HPDE6-E6E7 (cell line): ENCODE measurements around the gene DLGAP3.
"Not testable (repeated sequence)": the region's sequence is repeated elsewhere in the genome, so short reads cannot be mapped to it uniquely, and the experiment has no call there.

Source experiments
- DNase-seq: peaks from one replicate; pipeline ENCODE4 v3.0.0; 2011; ENCODE audit warnings: missing footprints; ENCODE audit errors: extremely low spot score

The DLGAP3 gene, protein sequence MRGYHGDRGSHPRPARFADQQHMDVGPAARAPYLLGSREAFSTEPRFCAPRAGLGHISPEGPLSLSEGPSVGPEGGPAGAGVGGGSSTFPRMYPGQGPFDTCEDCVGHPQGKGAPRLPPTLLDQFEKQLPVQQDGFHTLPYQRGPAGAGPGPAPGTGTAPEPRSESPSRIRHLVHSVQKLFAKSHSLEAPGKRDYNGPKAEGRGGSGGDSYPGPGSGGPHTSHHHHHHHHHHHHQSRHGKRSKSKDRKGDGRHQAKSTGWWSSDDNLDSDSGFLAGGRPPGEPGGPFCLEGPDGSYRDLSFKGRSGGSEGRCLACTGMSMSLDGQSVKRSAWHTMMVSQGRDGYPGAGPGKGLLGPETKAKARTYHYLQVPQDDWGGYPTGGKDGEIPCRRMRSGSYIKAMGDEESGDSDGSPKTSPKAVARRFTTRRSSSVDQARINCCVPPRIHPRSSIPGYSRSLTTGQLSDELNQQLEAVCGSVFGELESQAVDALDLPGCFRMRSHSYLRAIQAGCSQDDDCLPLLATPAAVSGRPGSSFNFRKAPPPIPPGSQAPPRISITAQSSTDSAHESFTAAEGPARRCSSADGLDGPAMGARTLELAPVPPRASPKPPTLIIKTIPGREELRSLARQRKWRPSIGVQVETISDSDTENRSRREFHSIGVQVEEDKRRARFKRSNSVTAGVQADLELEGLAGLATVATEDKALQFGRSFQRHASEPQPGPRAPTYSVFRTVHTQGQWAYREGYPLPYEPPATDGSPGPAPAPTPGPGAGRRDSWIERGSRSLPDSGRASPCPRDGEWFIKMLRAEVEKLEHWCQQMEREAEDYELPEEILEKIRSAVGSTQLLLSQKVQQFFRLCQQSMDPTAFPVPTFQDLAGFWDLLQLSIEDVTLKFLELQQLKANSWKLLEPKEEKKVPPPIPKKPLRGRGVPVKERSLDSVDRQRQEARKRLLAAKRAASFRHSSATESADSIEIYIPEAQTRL

DNA sequence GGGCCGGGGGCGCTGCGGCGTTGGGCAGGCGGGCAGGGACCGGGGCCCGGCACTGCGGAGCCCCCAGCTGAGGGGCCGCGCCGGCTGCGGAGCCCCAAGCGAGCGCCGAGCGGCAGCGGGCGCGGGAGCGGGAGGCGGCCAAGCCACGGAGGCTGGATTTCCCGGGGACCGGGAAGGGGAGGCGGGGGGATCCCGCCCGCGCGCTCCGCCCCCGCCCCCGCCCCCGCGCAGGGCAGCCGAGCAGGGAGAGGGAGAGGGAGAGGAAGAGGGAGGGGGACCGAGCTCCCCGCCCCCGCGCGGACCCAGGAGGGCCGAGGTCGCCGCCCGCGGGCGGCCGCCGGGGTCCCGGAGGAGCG lies at the start of gene DLGAP3:
Gene DLGAP3 (minus strand): TSS at position 154 of the 356 bp plus-strand sequence. CDS start 24,267 bp downstream, outside the sequence.
- no peak for DNase-seq

DNA sequence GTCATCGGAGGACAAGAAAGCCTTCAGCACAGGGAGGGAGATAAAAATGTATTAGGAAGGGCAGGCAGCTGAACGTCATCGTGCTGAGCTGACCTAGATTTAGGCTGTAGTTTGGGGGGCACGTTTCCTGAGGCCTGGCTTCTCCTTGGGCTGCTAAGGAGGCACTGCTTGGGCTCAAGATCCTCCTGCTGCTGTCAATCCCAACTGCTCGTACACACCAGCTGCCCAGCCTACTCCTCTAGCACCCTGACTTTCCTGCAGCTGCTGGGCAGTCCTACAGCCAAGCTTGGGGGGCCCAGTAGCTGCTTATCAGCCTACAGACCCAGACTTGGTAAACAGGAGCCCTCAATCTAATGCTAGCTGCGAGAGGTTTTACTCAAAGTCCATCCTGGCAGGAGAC lies 49.5 kb upstream of the DLGAP3 start:
- DNase-seq = no peak

DNA sequence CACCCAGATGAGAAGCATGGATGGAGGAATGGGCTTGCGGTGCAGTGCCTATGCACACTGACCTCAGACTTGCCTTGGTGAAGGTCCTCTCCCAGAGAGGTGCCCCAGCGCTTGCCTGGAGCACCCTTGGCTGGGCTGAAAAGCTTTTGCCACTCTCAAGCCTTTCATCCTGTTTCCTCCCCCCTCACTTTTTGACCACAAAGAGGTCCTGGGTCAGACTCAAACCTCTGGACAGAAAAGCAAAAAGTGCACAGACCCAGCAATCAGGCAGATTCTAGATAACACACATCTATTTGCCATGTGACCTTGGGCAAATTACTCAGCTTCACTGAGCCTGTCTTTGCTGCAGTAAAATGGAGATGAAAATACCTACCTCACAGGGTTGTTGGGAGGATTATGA lies 48.4 kb upstream of the DLGAP3 start:
- no peak for DNase-seq

DNA sequence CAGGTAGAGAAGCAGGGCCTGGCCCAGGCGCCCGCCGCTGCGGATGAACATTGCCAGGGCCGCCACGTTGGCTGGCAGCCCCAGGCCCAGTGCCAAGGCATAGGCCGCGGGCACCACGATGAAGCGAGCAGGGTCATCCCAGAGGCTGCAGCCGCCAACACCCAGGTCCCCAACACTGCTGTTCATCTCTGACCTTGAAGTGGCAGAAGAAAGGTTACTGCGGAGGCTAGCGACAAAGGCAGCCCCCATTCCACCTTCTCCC lies 47.7 kb upstream of the DLGAP3 start:
- DNase-seq = no peak

DNA sequence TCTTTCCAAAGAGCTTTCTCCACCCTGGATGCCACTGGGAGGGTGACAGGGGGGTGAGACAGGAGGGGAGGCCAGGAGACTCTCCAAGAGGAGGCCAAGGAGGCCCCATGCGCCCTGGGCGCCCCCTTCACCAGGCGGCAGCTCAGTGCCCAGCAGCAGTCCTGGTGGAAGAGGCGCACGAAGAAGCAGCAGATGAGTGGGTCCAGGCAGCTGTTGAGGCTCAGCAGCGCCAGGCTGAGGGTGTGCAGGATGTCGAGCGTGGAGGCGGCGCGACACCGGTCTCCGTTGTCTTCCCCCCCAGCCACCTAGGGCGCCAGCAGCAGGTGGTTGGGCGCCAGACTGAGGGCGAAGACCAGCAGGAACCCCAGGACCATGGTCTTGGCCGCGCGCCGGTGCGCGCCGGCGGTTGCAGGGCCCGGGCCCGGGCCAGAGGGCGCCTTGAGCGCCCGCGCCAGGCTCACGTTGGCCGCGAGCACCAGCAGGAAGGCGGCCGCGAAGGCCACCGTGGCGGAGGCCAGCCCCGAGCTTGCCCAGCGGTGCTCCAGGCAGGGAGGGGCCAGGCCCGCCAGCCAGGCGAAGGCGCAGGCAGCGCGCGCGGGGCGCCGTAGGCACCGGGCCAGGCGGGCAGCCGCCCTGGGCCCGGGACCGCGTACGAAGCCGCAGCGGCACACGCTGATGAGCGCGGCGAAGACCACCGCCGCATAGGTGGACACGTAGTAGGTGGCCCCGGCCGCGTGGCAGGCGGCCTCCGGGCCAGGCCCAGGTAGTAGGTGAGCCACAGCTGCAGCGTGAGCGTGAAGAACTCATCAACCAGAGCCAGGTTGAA lies 47.1 kb upstream of the DLGAP3 start:
- no peak for DNase-seq

- DNase-seq = no peak
These were observed 46.3 kb upstream of the DLGAP3 start for GRCh38 chr1:34975771-34976170.

DNA sequence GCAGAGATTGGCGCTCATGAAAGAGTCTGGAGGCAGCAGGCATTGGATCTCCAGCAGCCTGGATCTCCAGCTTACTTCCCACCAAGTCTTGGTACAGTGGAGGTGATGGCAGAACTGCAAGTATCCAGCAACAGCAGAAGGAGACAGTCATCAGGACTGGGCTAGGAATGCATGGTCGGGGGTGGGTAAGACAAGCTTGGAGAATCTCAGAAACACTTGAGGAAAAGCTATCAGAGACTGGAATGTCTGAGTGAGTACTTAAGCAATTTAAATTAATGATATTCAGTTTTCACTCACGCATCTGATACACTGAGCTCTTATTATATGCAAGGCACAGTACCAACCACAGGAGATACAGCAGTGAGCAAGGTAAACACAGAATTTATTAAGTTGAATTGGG lies 45.9 kb upstream of the DLGAP3 start:
- no peak for DNase-seq

DNA sequence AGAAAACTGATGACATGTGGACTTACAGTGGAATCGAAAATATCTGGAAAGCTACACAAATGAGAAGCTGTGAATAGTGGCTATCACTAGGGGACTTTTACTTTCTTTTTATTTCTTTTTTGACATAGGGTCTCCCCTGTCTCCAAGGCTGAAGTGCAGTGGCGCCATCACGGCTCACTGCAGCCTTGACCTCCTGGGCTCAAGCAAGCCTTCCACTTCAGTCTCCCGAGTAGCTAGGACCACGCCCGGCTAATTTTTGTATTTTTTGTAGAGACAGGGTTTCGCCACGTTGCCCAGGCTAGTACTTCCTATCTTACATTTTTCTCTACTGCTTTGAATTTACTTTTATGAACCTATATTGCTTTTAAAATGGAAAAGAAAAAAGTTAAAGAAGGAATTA lies 45.2 kb upstream of the DLGAP3 start:
- no peak for DNase-seq

DNA sequence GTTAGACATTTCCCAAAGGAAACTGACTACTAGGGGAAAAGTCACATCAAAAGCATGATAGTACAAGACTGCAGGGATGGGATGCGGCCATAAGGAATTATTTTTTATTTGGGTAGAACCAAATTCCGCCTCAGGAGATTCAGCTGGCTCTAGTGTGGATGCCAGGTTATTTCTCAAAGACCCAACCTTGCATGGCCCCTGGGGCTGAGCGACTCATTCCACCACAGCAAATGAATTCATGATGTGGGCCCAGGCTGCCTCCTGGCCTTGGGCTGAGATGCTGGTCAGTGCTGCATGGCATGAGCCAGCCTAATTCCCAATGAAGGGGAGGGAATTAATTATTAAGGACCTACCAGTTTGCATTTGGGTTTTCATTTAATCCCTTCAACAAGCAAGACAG lies 43.9 kb upstream of the DLGAP3 start:
- DNase-seq = no peak

DNA sequence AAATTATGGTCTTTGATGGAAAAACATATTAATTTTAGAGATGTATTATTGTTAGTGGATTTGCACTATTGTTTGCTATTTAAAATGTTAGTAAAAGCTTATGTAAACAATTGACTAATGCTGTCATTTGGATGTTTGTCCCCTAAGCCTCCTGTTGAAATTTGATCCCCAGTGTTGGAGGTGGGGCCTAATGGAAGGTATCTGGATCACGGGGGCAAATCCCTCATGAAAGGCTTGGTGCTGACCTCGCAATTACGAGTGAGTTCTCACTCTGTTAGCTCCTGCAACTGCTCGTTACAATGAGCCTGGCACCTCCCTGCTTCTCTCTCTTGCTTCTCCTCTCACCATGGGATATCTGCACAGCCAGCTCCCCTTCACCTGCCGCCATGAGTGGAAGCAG lies 41.4 kb upstream of the DLGAP3 start:
- DNase-seq = no peak

DNA sequence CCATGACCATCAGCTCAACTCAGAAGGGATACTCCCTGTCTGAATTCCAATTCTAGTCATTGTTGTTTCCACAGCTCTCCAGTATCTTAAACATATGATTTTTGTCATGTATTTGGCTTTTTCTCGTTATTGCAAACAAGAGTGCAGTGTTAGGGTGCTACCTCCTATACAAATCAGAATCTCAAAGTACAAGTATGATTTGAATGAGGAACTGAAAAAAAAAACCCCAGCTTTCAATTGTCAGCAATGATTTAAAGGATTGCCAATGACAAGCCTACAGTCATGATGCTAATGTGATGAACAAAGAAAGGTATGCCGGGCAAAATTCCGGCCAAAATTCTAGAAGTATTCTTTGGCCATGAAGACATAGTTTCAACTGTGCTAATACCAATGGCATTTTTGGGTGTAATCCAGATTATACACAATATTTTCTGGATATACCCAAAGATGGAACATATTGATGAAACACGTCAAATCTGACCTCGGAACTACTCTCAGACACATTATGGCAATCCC lies 40.8 kb upstream of the DLGAP3 start:
- DNase-seq = no peak

GRCh38 chr1:34968297-34968696 lies 38.8 kb upstream of the DLGAP3 start:
- DNase-seq = not testable (repeated sequence)

GRCh38 chr1:34967672-34968071 lies 38.2 kb upstream of the DLGAP3 start:
- DNase-seq = not testable (repeated sequence)

- DNase-seq = no peak
These were observed 36.1 kb upstream of the DLGAP3 start for GRCh38 chr1:34965597-34965996.

- DNase-seq = no peak
These were observed 21.0 kb upstream of the DLGAP3 start for GRCh38 chr1:34950428-34950827.

- DNase-seq = not testable (repeated sequence)
These were observed 19.3 kb upstream of the DLGAP3 start for GRCh38 chr1:34948739-34949138.

GRCh38 chr1:34947641-34948314 lies 18.3 kb upstream of the DLGAP3 start:
- DNase-seq = not testable (repeated sequence)

- no peak for DNase-seq
These were observed 16.8 kb upstream of the DLGAP3 start for GRCh38 chr1:34946211-34946610.

DNA sequence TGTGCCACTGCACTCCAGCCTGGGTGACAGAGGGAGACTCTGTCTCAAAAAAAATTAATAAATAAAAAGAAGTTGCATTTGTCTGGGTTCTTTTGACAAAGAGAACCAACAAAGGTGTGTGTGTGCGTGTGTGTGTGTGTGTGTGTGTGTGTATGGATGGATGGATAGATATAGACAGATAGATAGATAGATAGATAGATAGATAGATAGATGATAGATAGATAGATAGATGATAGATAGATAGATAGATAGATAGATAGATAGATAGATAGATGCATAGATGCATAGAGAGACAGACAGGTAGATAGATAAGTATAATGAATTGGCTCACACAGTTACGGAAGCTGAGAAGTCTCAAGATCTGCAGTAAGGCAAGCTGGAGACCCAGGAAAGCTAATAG lies 12.3 kb upstream of the DLGAP3 start:
- DNase-seq = not testable (repeated sequence)

- DNase-seq = no peak
These were observed 1.2 kb upstream of the DLGAP3 start for GRCh38 chr1:34930702-34931071.
